ENCODE data around the gene SLC49A4. TPM values are rescaled to one million over a fixed set of nuclear protein-coding genes. Genes with fewer than 3 reads are reported as not detected.

SLC49A4 gene
- total RNA-seq, 1 experiment from 2014 or later = 10.2 TPM

DNA sequence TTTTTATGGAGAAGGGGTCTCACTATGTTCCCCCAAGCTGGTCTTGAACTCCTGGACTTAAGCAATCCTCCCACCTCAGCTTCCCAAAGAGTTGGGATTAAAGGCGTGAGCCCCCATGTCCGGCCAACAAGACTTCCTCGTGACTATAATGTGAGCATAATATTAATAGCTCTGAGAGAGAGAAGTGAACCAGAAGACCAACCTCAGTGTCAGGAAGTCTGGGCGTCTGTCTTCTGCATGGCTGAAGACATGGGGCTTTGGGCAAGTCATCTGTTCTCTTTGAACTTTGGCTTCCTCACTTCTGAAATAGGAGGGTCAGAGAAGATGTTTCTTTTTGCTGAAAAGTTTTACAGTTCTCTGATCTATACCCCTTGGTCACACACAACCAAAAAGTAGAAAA lies 92.1 kb downstream of the SLC49A4 start (continued):
- TF ChIP-seq, protein P1, sequence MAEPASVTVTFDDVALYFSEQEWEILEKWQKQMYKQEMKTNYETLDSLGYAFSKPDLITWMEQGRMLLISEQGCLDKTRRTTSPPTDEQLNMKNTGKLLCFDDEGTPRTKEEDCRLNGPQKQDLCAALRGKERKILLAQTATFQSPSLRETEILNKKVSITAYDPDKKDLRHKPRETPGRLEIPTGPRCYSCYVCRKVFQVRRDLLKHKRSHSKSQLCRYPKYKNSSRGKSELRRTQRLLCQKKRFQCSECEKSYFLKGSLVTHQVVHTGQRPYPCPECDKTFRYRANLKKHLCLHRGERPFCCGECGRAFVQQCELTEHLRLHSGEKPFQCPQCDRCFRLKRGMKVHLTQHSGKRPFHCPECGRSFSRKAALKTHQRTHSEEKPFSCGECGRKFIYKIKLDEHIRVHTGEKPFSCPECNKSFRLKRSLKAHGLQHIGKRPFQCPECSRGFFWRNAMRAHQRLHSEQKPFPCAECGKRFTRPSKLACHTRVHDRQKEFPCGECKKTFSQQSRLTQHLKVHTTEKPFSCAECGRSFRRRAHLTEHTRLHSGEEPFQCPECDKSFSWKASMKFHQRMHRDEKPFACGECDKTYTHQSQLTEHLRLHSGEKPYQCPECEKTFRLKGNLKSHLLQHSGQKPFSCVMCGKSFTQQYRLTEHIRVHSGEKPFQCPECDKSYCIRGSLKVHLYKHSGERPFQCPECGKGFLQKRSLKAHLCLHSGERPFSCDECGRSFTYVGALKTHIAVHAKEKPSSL (CRISPR knock-in tag; conservative IDR thresholded peaks at IDR 0.05) = no peak
- TF ChIP-seq, protein P2, sequence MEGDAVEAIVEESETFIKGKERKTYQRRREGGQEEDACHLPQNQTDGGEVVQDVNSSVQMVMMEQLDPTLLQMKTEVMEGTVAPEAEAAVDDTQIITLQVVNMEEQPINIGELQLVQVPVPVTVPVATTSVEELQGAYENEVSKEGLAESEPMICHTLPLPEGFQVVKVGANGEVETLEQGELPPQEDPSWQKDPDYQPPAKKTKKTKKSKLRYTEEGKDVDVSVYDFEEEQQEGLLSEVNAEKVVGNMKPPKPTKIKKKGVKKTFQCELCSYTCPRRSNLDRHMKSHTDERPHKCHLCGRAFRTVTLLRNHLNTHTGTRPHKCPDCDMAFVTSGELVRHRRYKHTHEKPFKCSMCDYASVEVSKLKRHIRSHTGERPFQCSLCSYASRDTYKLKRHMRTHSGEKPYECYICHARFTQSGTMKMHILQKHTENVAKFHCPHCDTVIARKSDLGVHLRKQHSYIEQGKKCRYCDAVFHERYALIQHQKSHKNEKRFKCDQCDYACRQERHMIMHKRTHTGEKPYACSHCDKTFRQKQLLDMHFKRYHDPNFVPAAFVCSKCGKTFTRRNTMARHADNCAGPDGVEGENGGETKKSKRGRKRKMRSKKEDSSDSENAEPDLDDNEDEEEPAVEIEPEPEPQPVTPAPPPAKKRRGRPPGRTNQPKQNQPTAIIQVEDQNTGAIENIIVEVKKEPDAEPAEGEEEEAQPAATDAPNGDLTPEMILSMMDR (IDR thresholded peaks at IDR 0.05) = no peak
- TF ChIP-seq IRF2 (CRISPR knock-in tag; IDR thresholded peaks at IDR 0.05; ENCODE audit: borderline replicate concordance, low read depth) (no peak), KAT7 (CRISPR knock-in tag; IDR thresholded peaks at IDR 0.05; ENCODE audit: borderline replicate concordance) (no peak), SP1 (CRISPR knock-in tag; conservative IDR thresholded peaks at IDR 0.05) (no peak)
- TF ChIP-seq, protein P3, sequence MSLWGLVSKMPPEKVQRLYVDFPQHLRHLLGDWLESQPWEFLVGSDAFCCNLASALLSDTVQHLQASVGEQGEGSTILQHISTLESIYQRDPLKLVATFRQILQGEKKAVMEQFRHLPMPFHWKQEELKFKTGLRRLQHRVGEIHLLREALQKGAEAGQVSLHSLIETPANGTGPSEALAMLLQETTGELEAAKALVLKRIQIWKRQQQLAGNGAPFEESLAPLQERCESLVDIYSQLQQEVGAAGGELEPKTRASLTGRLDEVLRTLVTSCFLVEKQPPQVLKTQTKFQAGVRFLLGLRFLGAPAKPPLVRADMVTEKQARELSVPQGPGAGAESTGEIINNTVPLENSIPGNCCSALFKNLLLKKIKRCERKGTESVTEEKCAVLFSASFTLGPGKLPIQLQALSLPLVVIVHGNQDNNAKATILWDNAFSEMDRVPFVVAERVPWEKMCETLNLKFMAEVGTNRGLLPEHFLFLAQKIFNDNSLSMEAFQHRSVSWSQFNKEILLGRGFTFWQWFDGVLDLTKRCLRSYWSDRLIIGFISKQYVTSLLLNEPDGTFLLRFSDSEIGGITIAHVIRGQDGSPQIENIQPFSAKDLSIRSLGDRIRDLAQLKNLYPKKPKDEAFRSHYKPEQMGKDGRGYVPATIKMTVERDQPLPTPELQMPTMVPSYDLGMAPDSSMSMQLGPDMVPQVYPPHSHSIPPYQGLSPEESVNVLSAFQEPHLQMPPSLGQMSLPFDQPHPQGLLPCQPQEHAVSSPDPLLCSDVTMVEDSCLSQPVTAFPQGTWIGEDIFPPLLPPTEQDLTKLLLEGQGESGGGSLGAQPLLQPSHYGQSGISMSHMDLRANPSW (CRISPR knock-in tag; conservative IDR thresholded peaks at IDR 0.05; ENCODE audit: low read depth) = no peak
- TF ChIP-seq, protein P4, sequence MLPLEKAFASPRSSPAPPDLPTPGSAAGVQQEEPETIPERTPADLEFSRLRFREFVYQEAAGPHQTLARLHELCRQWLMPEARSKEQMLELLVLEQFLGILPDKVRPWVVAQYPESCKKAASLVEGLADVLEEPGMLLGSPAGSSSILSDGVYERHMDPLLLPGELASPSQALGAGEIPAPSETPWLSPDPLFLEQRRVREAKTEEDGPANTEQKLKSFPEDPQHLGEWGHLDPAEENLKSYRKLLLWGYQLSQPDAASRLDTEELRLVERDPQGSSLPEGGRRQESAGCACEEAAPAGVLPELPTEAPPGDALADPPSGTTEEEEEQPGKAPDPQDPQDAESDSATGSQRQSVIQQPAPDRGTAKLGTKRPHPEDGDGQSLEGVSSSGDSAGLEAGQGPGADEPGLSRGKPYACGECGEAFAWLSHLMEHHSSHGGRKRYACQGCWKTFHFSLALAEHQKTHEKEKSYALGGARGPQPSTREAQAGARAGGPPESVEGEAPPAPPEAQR (CRISPR knock-in tag; IDR thresholded peaks at IDR 0.05) = no peak

DNA sequence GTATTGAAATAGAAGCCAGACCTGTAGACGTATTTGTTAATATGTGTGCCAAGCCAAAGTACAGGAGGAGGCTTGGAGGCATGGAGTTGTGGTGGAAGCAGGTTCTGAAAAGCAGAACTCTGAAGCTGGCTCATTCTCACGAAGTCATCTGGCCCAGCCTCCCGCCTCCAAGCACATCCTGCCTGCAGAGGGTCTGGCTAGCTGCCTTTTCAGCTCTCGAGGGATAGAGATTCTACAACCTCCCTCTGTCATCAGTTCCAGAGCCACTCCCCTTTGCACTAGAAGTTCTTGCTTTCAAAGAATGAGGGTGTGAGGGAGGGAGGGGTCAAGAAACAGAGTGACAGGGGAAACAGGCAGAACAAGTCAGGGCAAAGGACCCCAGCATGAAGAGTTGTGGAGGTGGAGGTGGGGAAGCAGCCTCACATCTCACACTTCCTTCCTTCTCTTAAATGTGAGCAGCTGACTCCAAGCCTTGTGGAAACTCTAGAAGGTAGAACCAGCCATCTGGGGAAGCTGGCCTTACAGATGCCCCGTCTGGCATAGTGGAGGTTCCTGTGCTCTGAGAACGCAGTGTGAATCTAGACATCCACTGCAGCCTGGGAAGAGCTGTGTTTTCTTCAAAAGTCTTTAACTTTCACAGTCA lies 95.3 kb downstream of the SLC49A4 start:
- peaks cover 11% of the 10 kb centered on the region for H3K9me3 Mint-ChIP-seq
- H3K36me3 Mint-ChIP-seq = peaks cover 8% of the 10 kb centered on the region
- ChIA-PET POLR2A (no interaction called here), CTCF (interaction anchor here (0.8 to 1.6 kb wide), 3 partner anchors 9 to 135 kb away, joined by 3 to 6 read pairs (median 5); no protein-coding TSS in a partner anchor)
- H3K4me3 Mint-ChIP-seq = no peak overlapping the region
- ATAC-seq = peak; percentile 95
- H3K27me3 Mint-ChIP-seq (ENCODE audit: low read depth) = peaks cover 8% of the 10 kb centered on the region
- H3K4me1 Mint-ChIP-seq = peaks cover 47% of the 10 kb centered on the region
- TF ChIP-seq, protein P5, sequence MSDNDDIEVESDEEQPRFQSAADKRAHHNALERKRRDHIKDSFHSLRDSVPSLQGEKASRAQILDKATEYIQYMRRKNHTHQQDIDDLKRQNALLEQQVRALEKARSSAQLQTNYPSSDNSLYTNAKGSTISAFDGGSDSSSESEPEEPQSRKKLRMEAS (CRISPR knock-in tag; IDR thresholded peaks at IDR 0.05) = peak; percentile 38; the same call in 1 of the 2 replicates
- TF ChIP-seq ESRRA (CRISPR knock-in tag; IDR thresholded peaks at IDR 0.05; ENCODE audit: borderline replicate concordance) (no peak), ZNF121 (CRISPR knock-in tag; IDR thresholded peaks at IDR 0.05) (peak; percentile 74; the same call in 1 of the 2 replicates)
- peak overlapping the region; percentile 94 for H3K27ac Mint-ChIP-seq
- DNase-seq (ENCODE audit: low spot score) = peak; percentile 32

DNA sequence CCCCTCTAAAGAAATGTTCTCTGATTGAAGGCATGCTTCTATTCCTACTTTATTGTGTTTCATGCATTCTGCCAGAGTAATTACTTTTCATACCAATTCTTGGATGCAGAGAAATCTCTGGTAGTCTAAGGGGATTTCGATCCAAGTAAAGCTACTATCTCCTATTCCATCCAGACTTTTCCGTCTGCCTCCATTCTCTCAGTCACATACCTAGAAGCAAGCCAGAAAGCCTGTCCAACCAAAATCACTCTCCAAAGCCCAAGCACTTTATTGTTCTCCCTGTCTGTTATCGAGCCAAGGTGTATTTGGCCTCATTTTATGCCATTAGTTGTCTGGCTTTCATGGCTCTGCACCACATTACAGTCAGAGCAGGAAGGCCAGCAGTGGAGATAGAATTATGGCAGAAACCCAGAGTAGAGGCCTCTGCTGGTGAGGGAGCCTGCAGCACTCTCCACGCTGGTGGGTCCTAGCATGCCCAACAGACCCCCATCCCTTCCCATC lies 95.9 kb downstream of the SLC49A4 start:
- Mint-ChIP-seq H3K27ac (peak overlapping the region; percentile 75), H3K4me1 (peaks cover 47% of the 10 kb centered on the region), H3K36me3 (peaks cover 8% of the 10 kb centered on the region), H3K4me3 (no peak overlapping the region), H3K9me3 (peaks cover 11% of the 10 kb centered on the region), H3K27me3 (ENCODE audit: low read depth) (peaks cover 8% of the 10 kb centered on the region)
- DNase-seq (ENCODE audit: low spot score) (no peak), ATAC-seq (peak; percentile 6; the same call in 1 of the 2 replicates)
- ChIA-PET CTCF (interaction anchor here (1.4 to 1.6 kb wide), 2 partner anchors 53 to 136 kb away, joined by 5 to 6 read pairs; no protein-coding TSS in a partner anchor), POLR2A (interaction anchor here (0.9 kb wide), 1 partner anchor 8 kb away, joined by 3 read pairs; no protein-coding TSS in a partner anchor)
- TF ChIP-seq NR3C1 (CRISPR knock-in tag; conservative IDR thresholded peaks at IDR 0.05; ENCODE audit: low read depth) (no peak), ZNF219 (CRISPR knock-in tag; IDR thresholded peaks at IDR 0.05; ENCODE audit: borderline replicate concordance) (no peak), ZNF317 (CRISPR knock-in tag; IDR thresholded peaks at IDR 0.05; ENCODE audit: borderline replicate concordance, low read depth) (no peak), NFE2L1 (CRISPR knock-in tag; IDR thresholded peaks at IDR 0.05) (no peak), RELA (CRISPR knock-in tag; IDR thresholded peaks at IDR 0.05; ENCODE audit: borderline replicate concordance) (no peak)
- TF ChIP-seq, protein P1 (CRISPR knock-in tag; conservative IDR thresholded peaks at IDR 0.05) = no peak
- TF ChIP-seq, protein P6, sequence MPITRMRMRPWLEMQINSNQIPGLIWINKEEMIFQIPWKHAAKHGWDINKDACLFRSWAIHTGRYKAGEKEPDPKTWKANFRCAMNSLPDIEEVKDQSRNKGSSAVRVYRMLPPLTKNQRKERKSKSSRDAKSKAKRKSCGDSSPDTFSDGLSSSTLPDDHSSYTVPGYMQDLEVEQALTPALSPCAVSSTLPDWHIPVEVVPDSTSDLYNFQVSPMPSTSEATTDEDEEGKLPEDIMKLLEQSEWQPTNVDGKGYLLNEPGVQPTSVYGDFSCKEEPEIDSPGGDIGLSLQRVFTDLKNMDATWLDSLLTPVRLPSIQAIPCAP (CRISPR knock-in tag; IDR thresholded peaks at IDR 0.05) = no peak
